Neural progenitor cell (in vitro differentiated cells): ENCODE results near the gene PPFIA4. TPM values are rescaled to one million over a fixed set of nuclear protein-coding genes. Genes with fewer than 3 reads are reported as not detected.

Experiments used
- DNase-seq: peaks from one replicate; pipeline ENCODE4 v3.0.0-alpha.2; 2016; ENCODE audit warnings: low spot score
- H2AFZ ChIP-seq: fragments of 200-600 bp; sonication (generic); replicated peaks from 2 replicates; pipeline ENCODE4 v1.6.1; 2016; ENCODE audit warnings: antibody characterized with exemption
- H3F3A ChIP-seq: fragments of 200-600 bp; sonication (generic); 2 replicates; pipeline ENCODE4 v1.6.1; 2016; ENCODE audit warnings: antibody characterized with exemption, low read depth
- H3K27ac ChIP-seq: fragments of 200-600 bp; sonication (generic); 2 replicates; pipeline ENCODE4 v1.5.1; 2016; ENCODE audit warnings: mild to moderate bottlenecking
- H3K27me3 ChIP-seq: fragments of 200-600 bp; sonication (generic); 2 replicates; pipeline ENCODE4 v1.6.1; 2016; ENCODE audit warnings: mild to moderate bottlenecking, moderate library complexity
- H3K36me3 ChIP-seq: fragments of 200-600 bp; sonication (generic); 2 replicates; pipeline ENCODE4 v1.5.1; 2016
- H3K4me1 ChIP-seq: fragments of 200-600 bp; sonication (generic); 2 replicates; pipeline ENCODE4 v1.6.1; 2016; ENCODE audit warnings: mixed run types
- H3K4me2 ChIP-seq: fragments of 200-600 bp; sonication (generic); 2 replicates; pipeline ENCODE4 v1.6.1; 2016
- H3K4me3 ChIP-seq: fragments of 200-600 bp; sonication (generic); 2 replicates; pipeline ENCODE4 v1.5.1; 2016
- H3K79me2 ChIP-seq: fragments of 200-600 bp; sonication (generic); 2 replicates; pipeline ENCODE4 v1.6.1; 2016; ENCODE audit warnings: low read depth
- H3K9ac ChIP-seq: fragments of 200-600 bp; sonication (generic); 2 replicates; pipeline ENCODE4 v1.6.1; 2016
- H3K9me3 ChIP-seq: fragments of 200-600 bp; sonication (generic); 2 replicates; pipeline ENCODE4 v1.5.1; 2016; ENCODE audit warnings: low read depth
- H4K20me1 ChIP-seq: fragments of 200-600 bp; sonication (generic); 2 replicates; pipeline ENCODE4 v1.6.1; 2016; ENCODE audit warnings: low read depth
- H3K27ac Mint-ChIP-seq: 3 replicates; pipeline ENCODE4 v1.8.0; 2021; ENCODE audit warnings: mixed read lengths
- H3K27me3 Mint-ChIP-seq: 2 replicates; pipeline ENCODE4 v1.8.0; 2022; ENCODE audit warnings: low read depth, mild to moderate bottlenecking, inconsistent platforms, moderate library complexity, mixed read lengths; ENCODE audit not compliant: insufficient read depth
- H3K36me3 Mint-ChIP-seq: 3 replicates; pipeline ENCODE4 v1.8.0; 2021; ENCODE audit warnings: mixed read lengths
- H3K4me1 Mint-ChIP-seq: 3 replicates; pipeline ENCODE4 v1.8.0; 2021; ENCODE audit warnings: mixed read lengths
- H3K4me3 Mint-ChIP-seq: 3 replicates; pipeline ENCODE4 v1.8.0; 2021; ENCODE audit warnings: mild to moderate bottlenecking, moderate library complexity, mixed read lengths
- H3K9me3 Mint-ChIP-seq: 3 replicates; pipeline ENCODE4 v1.8.0; 2020; ENCODE audit warnings: mixed read lengths
- CTCF ChIP-seq: fragments of 200-600 bp; sonication (generic); IDR thresholded peaks from 2 replicates; pipeline ENCODE4 v1.5.1; 2017; ENCODE audit warnings: antibody characterized with exemption, mild to moderate bottlenecking
- EZH2 ChIP-seq: fragments of 200-600 bp; sonication (generic); IDR thresholded peaks from 2 replicates; pipeline ENCODE4 v1.6.1; 2017; ENCODE audit warnings: antibody characterized with exemption, mild to moderate bottlenecking, moderate library complexity
- EZH2phosphoT487 ChIP-seq: fragments of 200-600 bp; sonication (generic); IDR thresholded peaks from 2 replicates; pipeline ENCODE4 v1.6.1; 2017; ENCODE audit warnings: antibody characterized with exemption
- total RNA-seq: library from RNA; depleted of rRNA; stranded (reverse); fragments of >200 nt; gene quantifications from 2 replicates; pipeline ENCODE4 v1.2.3, GENCODE V29; 2015; ENCODE audit warnings: low replicate concordance

The PPFIA4 gene
- total RNA-seq, 1 donor from 2014 or later = 23.5 TPM

GRCh38 chr1:203091199-203091477 lies 64.8 kb downstream of the PPFIA4 start:
- Histone ChIP-seq H3K9ac (no peak overlapping the region), H4K20me1 (no peaks in the 10 kb centered on the region), H2AFZ (no peak overlapping the region), H3K27ac (no peak overlapping the region), H3F3A (peaks cover 5% of the 10 kb centered on the region), H3K4me3 (no peak overlapping the region), H3K9me3 (peaks cover 16% of the 10 kb centered on the region), H3K79me2 (no peaks in the 10 kb centered on the region), H3K36me3 (no peaks in the 10 kb centered on the region), H3K27me3 (no peaks in the 10 kb centered on the region), H3K4me2 (no peak overlapping the region), H3K4me1 (peaks cover 12% of the 10 kb centered on the region)
- peaks cover 6% of the 10 kb centered on the region for H3K27me3 Mint-ChIP-seq
- no peak overlapping the region for H3K4me3 Mint-ChIP-seq
- DNase-seq = no peak
- peaks cover 22% of the 10 kb centered on the region for H3K9me3 Mint-ChIP-seq
- TF ChIP-seq CTCF (no peak), EZH2phosphoT487 (no peak), EZH2 (no peak)
- no peak overlapping the region for H3K27ac Mint-ChIP-seq
- peaks cover 20% of the 10 kb centered on the region for H3K4me1 Mint-ChIP-seq
- no peaks in the 10 kb centered on the region for H3K36me3 Mint-ChIP-seq

- Histone ChIP-seq H3K9me3 (peaks cover 16% of the 10 kb centered on the region), H3K4me3 (no peak overlapping the region), H3K79me2 (no peaks in the 10 kb centered on the region), H3K36me3 (no peaks in the 10 kb centered on the region), H4K20me1 (no peaks in the 10 kb centered on the region), H3K9ac (no peak overlapping the region), H3K4me1 (peaks cover 8% of the 10 kb centered on the region), H3F3A (peaks cover 5% of the 10 kb centered on the region), H2AFZ (no peak overlapping the region), H3K27ac (no peak overlapping the region), H3K4me2 (no peak overlapping the region), H3K27me3 (no peaks in the 10 kb centered on the region)
- Mint-ChIP-seq H3K4me1 (peaks cover 13% of the 10 kb centered on the region), H3K9me3 (peaks cover 24% of the 10 kb centered on the region), H3K4me3 (no peak overlapping the region), H3K27me3 (peaks cover 2% of the 10 kb centered on the region), H3K27ac (no peak overlapping the region), H3K36me3 (no peaks in the 10 kb centered on the region)
- TF ChIP-seq CTCF = no peak
- no peak for TF ChIP-seq EZH2phosphoT487
- no peak for TF ChIP-seq EZH2
- DNase-seq = no peak
These were observed 65.6 kb downstream of the PPFIA4 start for GRCh38 chr1:203091761-203092330.

- no peak overlapping the region for H3K27ac Mint-ChIP-seq
- peaks cover 16% of the 10 kb centered on the region for H3K9me3 ChIP-seq
- no peaks in the 10 kb centered on the region for H4K20me1 ChIP-seq
- peaks cover 2% of the 10 kb centered on the region for H3K27me3 Mint-ChIP-seq
- peaks cover 5% of the 10 kb centered on the region for H3K4me1 Mint-ChIP-seq
- no peak for DNase-seq
- no peak overlapping the region for H3K4me3 ChIP-seq
- H3F3A ChIP-seq = peaks cover 5% of the 10 kb centered on the region
- TF ChIP-seq EZH2phosphoT487 (no peak), CTCF (no peak), EZH2 (no peak)
- no peak overlapping the region for H3K9ac ChIP-seq
- H3K36me3 Mint-ChIP-seq = no peaks in the 10 kb centered on the region
- H3K27ac ChIP-seq = no peak overlapping the region
- H3K9me3 Mint-ChIP-seq = peaks cover 31% of the 10 kb centered on the region
- H3K36me3 ChIP-seq = no peaks in the 10 kb centered on the region
- H3K4me3 Mint-ChIP-seq = no peak overlapping the region
- no peak overlapping the region for H3K4me2 ChIP-seq
- no peak overlapping the region for H2AFZ ChIP-seq
- no peaks in the 10 kb centered on the region for H3K27me3 ChIP-seq
- peaks cover 8% of the 10 kb centered on the region for H3K4me1 ChIP-seq
- no peaks in the 10 kb centered on the region for H3K79me2 ChIP-seq
These were observed 67.6 kb downstream of the PPFIA4 start for GRCh38 chr1:203093754-203094410.
